Stimulated activated CD4-positive, alpha-beta T cell treated with anti-CD3 and anti-CD28 coated beads, Interleukin-15, amount 100 ng/mL, for 24 hours (primary cell): Measurements from ENCODE around the gene DNAH1.

ENCODE experiments used
- DNase-seq: peaks from one replicate; pipeline ENCODE4 v3.0.0-alpha.2; 2020

DNAH1 gene

DNA sequence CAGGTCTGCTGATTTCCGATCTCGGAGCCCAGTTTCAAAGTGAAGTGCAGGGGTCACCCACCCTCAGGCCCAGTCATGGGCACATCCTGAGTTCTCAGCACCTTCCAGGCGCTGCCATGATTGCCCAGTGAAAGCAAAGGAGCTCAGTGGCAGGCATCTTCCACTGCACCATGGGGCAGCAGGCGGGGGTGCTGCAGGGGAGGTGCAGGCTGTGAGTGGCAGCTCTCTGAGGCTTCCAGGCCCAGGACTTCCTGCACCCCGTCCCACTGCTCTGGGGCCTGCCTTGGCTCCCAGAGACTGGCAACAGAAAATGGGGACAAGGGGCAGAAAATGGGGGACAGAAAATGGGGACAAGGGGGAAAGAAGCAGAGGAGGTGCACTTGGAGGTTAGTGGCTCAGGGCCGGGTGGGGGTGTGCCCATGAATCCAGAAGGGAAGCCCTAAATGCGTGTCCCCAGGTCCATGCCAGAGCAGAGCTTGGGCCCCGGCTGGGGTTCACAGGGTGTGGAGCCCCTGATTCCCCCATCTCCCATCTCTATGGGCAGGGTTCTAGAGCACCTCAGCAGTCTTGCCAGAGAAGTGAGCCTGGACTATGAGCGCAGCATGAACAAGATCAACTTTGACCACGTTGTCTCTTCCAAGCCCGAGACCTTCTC, 28.0 kb downstream of the DNAH1 start:
- no peak for DNase-seq

DNA sequence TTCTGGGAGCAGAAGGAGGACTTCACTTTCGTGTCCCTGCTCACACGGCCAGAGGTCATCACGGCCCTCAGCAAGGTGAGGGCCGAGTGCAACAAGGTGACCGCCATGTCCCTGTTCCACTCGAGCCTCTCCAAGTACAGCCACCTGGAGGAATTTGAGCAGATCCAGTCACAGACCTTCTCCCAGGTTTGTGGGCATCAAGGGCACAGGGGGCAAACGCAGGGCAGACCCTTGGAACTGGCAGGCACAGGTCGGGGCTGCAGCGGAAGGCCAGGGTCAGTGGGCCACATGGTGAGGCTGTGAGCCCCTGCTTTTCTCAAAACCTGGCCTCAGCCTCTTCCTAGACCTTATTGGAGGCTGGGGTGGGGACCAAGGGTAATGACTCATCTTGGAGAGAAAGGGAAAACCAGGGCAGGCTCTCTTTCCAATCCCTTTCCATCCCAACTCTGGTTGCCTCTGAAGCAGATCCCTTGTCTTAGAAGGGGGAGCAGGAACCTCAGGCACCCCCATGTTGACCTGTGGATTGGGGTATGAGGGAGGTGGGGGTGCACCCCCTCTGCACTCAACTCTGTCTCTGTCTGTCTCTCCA, 29.5 kb downstream of the DNAH1 start:
- no peak for DNase-seq

DNA sequence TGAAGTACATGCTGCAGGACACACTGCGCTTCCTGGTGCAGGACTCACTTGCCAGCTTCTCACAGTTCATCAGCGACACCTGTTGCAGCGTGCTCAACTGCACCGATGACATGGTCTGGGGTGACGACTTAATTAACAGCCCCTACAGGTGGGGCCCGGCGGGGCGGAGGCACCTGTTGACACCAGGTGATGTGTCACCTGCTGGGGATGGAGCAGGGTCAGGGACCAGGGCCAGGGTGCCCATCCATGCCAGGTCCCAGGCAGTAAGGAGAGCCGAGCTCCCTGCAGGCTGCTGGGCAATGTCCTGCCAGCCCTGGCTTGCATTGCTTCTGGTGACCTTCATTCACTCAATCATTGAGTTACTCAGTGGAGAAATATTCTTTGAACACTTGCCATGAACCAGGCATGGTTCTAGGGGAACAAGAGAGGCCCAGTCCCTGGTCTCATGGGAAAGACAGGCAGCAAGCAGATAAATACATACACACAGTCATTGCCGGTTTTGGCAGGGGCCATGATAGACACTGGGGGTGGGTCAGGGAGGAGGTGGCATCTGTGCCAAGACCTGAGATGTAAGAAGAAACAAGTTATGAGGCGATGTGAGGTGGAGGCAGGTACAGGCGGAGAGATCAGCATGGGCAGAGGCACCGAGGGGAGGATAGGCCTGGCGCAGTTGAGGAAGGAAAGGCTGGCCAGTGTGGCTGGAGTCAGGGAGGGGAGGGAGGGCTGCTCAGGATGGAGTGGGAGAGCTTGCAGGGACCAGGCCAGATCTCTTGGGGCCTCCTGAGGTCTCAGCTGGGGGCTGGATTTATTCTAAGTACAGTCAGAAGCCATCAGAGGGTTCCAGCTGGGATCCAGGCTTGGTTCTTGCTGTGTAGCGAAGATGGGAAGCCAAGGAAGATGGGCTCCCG, 30.8 kb downstream of the DNAH1 start:
- no peak for DNase-seq

- DNase-seq: no peak
Measured at GRCh38 chr3:52347716-52348635, 31.9 kb downstream of the DNAH1 start.

- no peak for DNase-seq
Measured at GRCh38 chr3:52349131-52349530, 33.0 kb downstream of the DNAH1 start.

DNA sequence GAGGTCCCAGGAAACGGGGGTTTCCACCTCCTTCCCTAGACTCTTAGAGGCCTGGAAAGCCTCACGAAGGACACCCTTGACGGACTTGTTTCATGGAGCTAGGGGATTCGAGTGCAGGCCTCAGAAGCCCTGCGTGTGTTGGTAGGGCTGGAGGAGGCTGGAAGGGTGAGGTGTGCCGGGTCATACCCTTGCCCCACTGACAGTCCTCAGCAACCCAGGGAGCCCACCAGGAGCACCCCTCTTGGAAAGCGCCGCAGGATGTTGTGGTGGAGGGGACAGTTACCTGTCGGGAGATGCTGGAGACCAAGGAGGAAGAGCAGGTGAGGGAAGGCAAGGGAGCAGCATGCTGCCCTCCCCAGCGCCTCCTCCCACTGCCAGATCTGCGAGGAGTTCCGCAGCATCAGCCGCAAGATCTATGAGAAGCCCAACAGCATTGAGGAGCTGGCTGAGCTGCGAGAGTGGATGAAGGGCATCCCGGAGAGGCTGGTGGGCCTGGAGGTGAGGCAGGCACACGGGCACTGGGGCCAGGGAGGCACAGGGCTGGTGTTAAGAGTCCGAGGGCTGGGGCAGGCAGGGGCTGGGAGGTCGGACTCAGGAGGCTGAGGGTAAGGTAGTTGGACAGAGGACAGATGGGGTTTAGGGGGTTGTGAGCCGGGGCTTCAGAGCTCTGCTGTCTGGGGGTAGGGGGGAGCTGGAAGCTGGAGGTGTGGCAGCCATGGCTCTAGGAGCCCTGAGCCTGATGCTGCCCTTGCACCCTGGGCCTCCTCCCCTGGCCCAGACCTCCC, 33.7 kb downstream of the DNAH1 start:
- DNase-seq: no peak

GRCh38 chr3:52350416-52350815, 34.3 kb downstream of the DNAH1 start:
- DNase-seq: no peak

- DNase-seq: no peak
Measured at GRCh38 chr3:52350981-52351761, 35.1 kb downstream of the DNAH1 start.

- DNase-seq: no peak
Measured at GRCh38 chr3:52351762-52352368, 35.7 kb downstream of the DNAH1 start.

DNA sequence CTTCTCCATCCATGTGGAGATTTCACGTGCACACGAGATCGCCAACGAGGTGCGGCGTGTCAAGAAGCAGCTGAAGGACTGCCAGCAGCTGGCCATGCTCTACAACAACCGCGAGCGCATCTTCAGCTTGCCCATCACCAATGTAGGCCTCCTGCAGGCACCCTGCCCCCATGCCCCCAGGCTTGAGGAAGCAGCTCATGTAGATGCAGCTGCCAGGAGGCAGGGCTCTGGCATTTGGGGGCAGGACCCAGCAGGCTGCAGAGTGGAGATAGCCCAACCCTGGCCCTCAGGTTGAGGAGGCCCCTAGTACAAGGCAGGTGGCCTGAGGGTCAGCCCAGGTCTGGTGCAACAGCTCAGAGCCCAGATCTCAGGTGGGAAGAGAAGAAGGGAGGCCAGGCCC, 36.4 kb downstream of the DNAH1 start:
- DNase-seq: no peak

- DNase-seq: no peak
Measured at GRCh38 chr3:52353291-52353855, 37.3 kb downstream of the DNAH1 start.

GRCh38 chr3:52354676-52355075, 38.6 kb downstream of the DNAH1 start:
- DNase-seq: no peak

DNA sequence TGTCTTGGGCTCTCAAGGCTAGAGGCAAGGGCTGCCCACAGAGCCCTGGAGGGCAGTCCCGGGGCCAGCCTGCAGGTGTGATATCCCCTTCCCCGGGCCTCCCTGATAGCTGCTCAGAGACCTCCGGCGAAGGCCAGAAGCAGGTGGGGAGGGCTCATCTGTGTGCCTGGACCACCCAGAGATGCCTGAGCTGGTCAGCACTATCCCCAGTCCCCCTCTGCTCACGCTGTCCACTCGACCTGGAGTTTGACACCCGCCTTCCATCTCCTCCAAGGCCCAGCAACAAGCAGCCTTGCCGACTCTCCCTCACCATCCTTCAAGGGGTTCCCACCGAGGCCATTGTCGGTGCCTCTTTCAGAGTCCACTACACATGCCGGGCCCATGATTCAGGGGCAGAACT, 39.4 kb downstream of the DNAH1 start:
- DNase-seq: no peak

- no peak for DNase-seq
Measured at GRCh38 chr3:52356126-52356525, 40.0 kb downstream of the DNAH1 start.

DNA sequence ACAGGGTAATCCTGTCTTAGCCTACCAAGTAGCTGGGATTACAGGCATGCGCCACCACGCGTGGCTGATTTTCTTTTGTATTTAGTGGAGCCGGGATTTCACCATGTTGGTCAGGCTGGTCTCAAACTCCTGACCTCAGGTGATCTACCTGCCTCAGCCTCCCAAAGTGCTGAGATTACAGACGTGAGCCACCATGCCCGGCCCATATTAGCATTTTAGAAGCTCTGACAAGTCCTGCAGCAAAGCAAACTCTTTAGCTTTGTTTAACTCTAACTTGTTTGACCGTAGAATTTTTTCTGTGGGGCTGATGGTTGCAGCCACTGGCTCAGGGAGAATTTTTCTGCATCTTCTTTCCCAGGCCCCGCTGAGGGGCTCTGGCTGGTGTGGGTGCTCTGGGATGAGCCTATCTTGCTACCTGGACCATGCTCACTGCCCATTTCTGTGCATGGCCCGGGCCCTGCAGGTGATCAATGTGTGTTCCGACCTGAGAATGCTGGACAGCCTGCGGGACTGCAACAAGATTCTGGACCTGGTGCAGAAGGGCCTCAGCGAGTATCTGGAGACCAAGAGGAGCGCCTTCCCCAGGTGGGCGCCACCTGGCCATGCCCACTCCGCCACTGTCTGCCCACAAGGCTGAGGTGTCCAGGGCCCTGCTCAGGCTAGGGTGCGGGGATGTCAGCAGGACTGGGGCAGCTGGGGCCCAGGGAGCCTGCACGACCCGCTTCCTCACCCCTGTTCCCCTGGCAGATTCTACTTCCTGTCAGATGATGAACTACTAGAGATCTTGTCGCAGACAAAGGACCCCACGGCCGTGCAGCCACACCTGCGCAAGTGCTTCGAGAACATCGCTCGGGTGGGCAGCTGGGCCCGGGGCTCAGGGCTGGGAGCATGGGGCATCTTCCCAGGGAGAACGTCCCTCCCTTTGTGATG, 41.3 kb downstream of the DNAH1 start:
- no peak for DNase-seq

DNA sequence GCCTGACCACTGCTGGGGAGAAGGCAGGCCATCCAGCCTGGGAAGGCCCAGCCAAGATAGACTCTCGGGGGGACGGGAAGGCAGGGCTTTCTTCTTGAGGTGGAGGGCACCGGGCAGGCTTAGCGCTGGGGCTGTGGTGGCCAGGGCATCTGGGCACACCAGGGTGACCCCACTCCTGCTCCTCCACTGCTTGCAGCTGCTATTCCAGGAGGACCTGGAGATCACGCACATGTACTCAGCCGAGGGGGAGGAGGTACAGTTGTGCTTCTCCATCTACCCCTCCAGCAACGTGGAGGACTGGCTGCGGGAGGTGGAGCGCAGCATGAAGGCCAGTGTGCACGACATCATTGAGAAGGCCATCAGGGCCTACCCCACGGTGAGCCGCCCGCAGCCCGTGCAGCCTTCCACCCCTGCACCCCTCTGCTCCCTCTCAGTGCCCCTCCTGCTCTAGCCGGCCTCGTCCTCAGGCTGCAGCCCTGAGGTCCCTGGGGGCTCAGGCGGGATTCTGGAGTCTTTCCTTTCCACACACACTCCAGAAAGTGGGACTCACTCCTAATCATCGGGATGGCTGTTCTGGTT, 42.3 kb downstream of the DNAH1 start:
- DNase-seq: no peak

DNA sequence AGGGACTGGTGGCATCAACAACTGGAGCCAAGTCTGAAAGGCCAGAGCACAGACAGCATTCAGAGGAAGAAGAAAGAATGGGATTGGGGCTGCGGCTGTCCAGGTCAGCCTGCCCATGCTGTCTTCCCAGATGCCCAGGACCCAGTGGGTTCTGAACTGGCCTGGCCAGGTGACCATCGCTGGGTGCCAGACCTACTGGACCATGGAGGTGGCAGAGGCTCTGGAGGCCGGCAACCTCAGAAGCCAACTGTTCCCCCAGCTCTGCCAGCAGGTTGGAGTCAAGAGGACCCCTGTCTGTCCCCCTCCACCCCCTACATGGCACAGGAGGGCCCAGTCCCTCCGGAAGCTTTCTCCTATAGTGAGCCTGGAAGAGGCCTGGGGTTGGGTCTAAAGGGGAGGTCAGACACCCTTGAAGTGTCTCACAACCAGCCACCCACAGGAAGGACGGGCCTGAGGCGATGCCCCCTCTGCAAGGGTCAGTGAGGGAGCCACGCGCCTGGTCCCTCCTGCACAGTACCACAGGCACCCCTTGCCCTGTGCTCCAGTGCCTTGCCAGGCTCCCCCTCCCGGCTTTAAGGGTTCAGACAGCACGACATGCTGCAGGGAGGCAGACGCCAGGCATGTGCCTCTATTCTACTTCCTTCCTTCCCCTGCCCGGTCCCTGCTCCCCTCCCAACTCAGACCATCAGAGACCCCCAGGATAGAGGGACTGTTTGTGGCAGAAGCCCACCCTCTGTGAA, 43.2 kb downstream of the DNAH1 start:
- DNase-seq: no peak

- DNase-seq: no peak
Measured at GRCh38 chr3:52361011-52361410, 44.9 kb downstream of the DNAH1 start.
